Subcutaneous abdominal adipose tissue (tissue), 5 donors: Measurements from ENCODE around the gene MAST1.

Source experiments
- H3K27ac ChIP-seq: one replicate; pipeline ENCODE4 v1.7.0; 2013; ENCODE audit warnings: low read depth, mild to moderate bottlenecking, inconsistent platforms, low read length, moderate library complexity
- H3K27me3 ChIP-seq, 5 donors: one replicate each; pipeline ENCODE4 v1.7.0; 2013; ENCODE audit warnings: low read length in 5 of 5, inconsistent platforms in 1 of 5; ENCODE audit not compliant: control insufficient read depth in 5 of 5, insufficient read depth in 4 of 5
- H3K36me3 ChIP-seq, 5 donors: one replicate each; pipeline ENCODE4 v1.7.0; 2013; ENCODE audit warnings: low read length in 5 of 5; ENCODE audit not compliant: control insufficient read depth in 5 of 5, insufficient read depth in 5 of 5
- H3K4me1 ChIP-seq, 5 donors: one replicate each; pipeline ENCODE4 v1.7.0; 2013; ENCODE audit warnings: low read length in 5 of 5, mild to moderate bottlenecking in 3 of 5, moderate library complexity in 1 of 5; ENCODE audit not compliant: control insufficient read depth in 5 of 5, insufficient read depth in 5 of 5
- H3K4me3 ChIP-seq, 5 donors: one replicate each; pipeline ENCODE4 v1.7.0; 2013; ENCODE audit warnings: low read length in 5 of 5, low read depth in 1 of 5
- H3K9ac ChIP-seq, 5 donors: one replicate each; pipeline ENCODE4 v1.7.0; 2013; ENCODE audit warnings: low read length in 5 of 5, mild to moderate bottlenecking in 4 of 5, moderate library complexity in 3 of 5
- H3K9me3 ChIP-seq, 5 donors: one replicate each; pipeline ENCODE4 v1.7.0; 2013; ENCODE audit warnings: low read length in 5 of 5; ENCODE audit not compliant: control insufficient read depth in 5 of 5
- donor health status: healthy.
- donor health status: healthy.
- donor health status: healthy.
- donor health status: healthy.
- donor health status: healthy.

Gene MAST1

GRCh38 chr19:12871681-12872080 lies 33.4 kb downstream of the MAST1 start:
- no peak overlapping the region for H3K9ac ChIP-seq
- H3K4me1 ChIP-seq = peaks cover 0 to 19% (median 12%) of the 10 kb centered on the region in 5 donors
- peaks cover 0 to 5% (median 0%) of the 10 kb centered on the region in 5 donors for H3K9me3 ChIP-seq
- no peak overlapping the region for H3K27ac ChIP-seq
- H3K27me3 ChIP-seq = peaks cover 4 to 16% (median 12%) of the 10 kb centered on the region in 5 donors
- peaks cover 0 to 19% (median 15%) of the 10 kb centered on the region in 5 donors for H3K36me3 ChIP-seq
- H3K4me3 ChIP-seq = no peak overlapping the region

- H3K9me3 ChIP-seq = peaks cover 0 to 5% (median 0%) of the 10 kb centered on the region in 5 donors
- H3K4me1 ChIP-seq = peaks cover 0 to 16% (median 10%) of the 10 kb centered on the region in 5 donors
- H3K27ac ChIP-seq = no peak overlapping the region
- H3K36me3 ChIP-seq = peaks cover 0 to 23% (median 15%) of the 10 kb centered on the region in 5 donors
- H3K27me3 ChIP-seq = peaks cover 3 to 14% (median 12%) of the 10 kb centered on the region in 5 donors
- H3K4me3 ChIP-seq = no peak overlapping the region
- H3K9ac ChIP-seq = no peak overlapping the region
These were observed 33.9 kb downstream of the MAST1 start for GRCh38 chr19:12872255-12872654.

- H3K27ac ChIP-seq = no peak overlapping the region
- H3K4me3 ChIP-seq = peak overlapping the region in 3 of 5 donors; percentile 8 to 57 (median 39)
- peaks cover 0 to 5% (median 0%) of the 10 kb centered on the region in 5 donors for H3K9me3 ChIP-seq
- H3K9ac ChIP-seq = no peak overlapping the region
- peaks cover 0 to 8% (median 5%) of the 10 kb centered on the region in 5 donors for H3K27me3 ChIP-seq
- H3K4me1 ChIP-seq = peaks cover 0 to 12% (median 4%) of the 10 kb centered on the region in 5 donors
- peaks cover 4 to 30% (median 19%) of the 10 kb centered on the region in 5 donors for H3K36me3 ChIP-seq
These were observed 34.9 kb downstream of the MAST1 start for GRCh38 chr19:12872941-12873890.

- Histone ChIP-seq H3K9ac (no peak overlapping the region), H3K4me1 (peaks cover 0 to 17% (median 4%) of the 10 kb centered on the region in 5 donors), H3K4me3 (no peak overlapping the region), H3K36me3 (peaks cover 4 to 36% (median 25%) of the 10 kb centered on the region in 5 donors), H3K27ac (no peak overlapping the region), H3K27me3 (peaks cover 0 to 1% (median 0%) of the 10 kb centered on the region in 5 donors), H3K9me3 (peaks cover 0 to 5% (median 0%) of the 10 kb centered on the region in 5 donors)
These were observed 35.8 kb downstream of the MAST1 start for GRCh38 chr19:12873891-12874745.

DNA sequence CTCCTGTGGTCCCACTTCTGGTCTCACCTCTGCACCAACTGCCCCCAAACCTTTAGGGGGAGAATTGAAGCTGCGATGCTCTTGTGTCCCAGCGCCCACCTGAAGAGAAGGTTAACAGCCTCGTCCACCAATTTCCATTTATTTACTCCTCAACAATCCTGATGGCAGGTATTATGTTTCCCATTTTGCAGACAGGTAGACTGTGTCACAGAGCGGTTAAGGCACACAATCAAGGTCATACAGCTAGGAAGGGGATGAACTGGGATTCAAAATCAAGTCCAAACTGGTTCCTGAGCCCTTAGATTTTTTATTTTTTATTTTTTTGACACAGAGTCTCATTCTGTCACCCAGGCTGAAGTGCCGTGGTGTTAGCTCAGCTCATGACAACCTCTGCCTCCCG lies 36.8 kb downstream of the MAST1 start:
- peaks cover 0 to 5% (median 0%) of the 10 kb centered on the region in 5 donors for H3K9me3 ChIP-seq
- no peak overlapping the region for H3K27ac ChIP-seq
- H3K27me3 ChIP-seq = no peaks in the 10 kb centered on the region
- H3K9ac ChIP-seq = no peak overlapping the region
- H3K4me3 ChIP-seq = no peak overlapping the region
- peaks cover 4 to 36% (median 25%) of the 10 kb centered on the region in 5 donors for H3K36me3 ChIP-seq
- H3K4me1 ChIP-seq = peaks cover 0 to 17% (median 5%) of the 10 kb centered on the region in 5 donors

DNA sequence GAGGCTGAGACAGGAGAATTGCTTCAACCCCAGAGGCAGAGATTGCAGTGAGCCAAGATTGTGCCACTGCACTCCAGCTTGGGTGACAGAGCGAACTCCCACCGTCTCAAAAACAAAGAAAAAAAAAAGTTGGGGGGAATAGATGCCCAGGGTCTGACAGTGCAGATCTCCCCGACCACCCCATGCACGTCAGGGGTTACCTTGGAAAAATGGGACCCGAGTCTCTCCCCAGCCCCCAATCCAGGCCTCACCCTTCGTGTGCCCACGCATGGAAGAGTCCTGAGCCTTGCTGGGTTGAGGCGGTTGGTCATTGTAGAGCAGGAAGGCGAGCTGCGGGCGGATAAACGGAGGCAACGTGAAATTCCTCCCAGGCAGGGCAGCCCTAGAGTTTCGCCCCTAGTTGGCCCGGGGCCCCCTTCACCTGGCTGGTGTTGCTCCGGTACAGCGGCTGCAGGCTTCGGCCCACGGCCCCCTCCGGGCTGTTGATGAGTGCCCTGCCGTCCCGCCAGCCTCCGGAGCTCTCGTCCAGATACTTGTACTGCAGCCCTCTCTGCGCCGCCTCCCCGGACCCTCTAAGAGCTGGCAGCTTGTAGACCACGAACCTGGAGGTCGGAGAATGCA lies 42.3 kb downstream of the MAST1 start:
- peak overlapping the region in 4 of 5 donors; percentile 70 to 87 (median 78) for H3K9ac ChIP-seq
- peaks cover 0 to 31% (median 23%) of the 10 kb centered on the region in 5 donors for H3K4me1 ChIP-seq
- H3K27me3 ChIP-seq = peaks cover 3 to 12% (median 9%) of the 10 kb centered on the region in 5 donors
- peak overlapping the region; percentile 70 for H3K27ac ChIP-seq
- peaks cover 5 to 17% (median 10%) of the 10 kb centered on the region in 5 donors for H3K9me3 ChIP-seq
- peak overlapping the region; percentile 74 to 90 (median 82) for H3K4me3 ChIP-seq
- H3K36me3 ChIP-seq = peaks cover 4 to 24% (median 16%) of the 10 kb centered on the region in 5 donors

- peak within 1 kb of the TSS; percentile 74 to 90 (median 82) for H3K4me3 ChIP-seq
- peaks cover 4 to 17% (median 10%) of the 10 kb centered on the region in 5 donors for H3K36me3 ChIP-seq
- peaks cover 6 to 18% (median 9%) of the 10 kb centered on the region in 5 donors for H3K27me3 ChIP-seq
- H3K27ac ChIP-seq = peak within 1 kb of the TSS; percentile 70
- peaks cover 5 to 17% (median 10%) of the 10 kb centered on the region in 5 donors for H3K9me3 ChIP-seq
- H3K9ac ChIP-seq = peak within 1 kb of the TSS in 4 of 5 donors; percentile 70 to 87 (median 78)
- H3K4me1 ChIP-seq = peaks cover 0 to 35% (median 27%) of the 10 kb centered on the region in 5 donors
These were observed 43.0 kb downstream of the MAST1 start, which contains the start of gene DNASE2 for GRCh38 chr19:12881172-12881808. DNASE2 (minus strand) TSS chr19:12881449; CDS start chr19:12881375, 74 bp downstream.

DNA sequence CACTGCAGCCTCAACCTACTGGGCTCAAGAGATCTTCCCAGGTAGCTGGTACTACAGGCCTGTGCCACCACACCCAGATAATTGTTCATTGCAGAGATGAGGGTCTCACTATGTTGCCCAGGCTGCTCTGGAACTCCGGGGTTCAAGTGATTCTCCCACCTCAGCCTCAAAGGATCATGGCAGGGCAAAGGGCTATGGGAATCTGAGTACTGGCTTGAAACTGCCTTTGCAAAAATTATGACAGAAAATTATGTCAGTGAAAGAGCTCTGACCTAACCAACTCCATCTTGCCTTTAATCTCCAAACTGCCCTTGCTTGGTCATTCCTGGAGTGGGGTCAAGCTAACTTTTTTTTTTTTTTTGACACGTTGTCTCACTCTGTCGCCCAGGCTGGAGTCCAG lies 44.3 kb downstream of the MAST1 start:
- peaks cover 6 to 26% (median 9%) of the 10 kb centered on the region in 5 donors for H3K27me3 ChIP-seq
- H3K9ac ChIP-seq = no peak overlapping the region
- peaks cover 5 to 17% (median 10%) of the 10 kb centered on the region in 5 donors for H3K9me3 ChIP-seq
- H3K36me3 ChIP-seq = peaks cover 4 to 12% (median 10%) of the 10 kb centered on the region in 5 donors
- no peak overlapping the region for H3K4me3 ChIP-seq
- H3K4me1 ChIP-seq = peaks cover 0 to 35% (median 27%) of the 10 kb centered on the region in 5 donors
- H3K27ac ChIP-seq = no peak overlapping the region
